Subcutaneous abdominal adipose tissue (tissue), 5 donors: ENCODE measurements around the gene CPNE4.

Experiments used
- H3K27ac ChIP-seq: one replicate; pipeline ENCODE4 v1.7.0; 2013; ENCODE audit warnings: low read depth, mild to moderate bottlenecking, inconsistent platforms, low read length, moderate library complexity
- H3K27me3 ChIP-seq, 5 donors: one replicate each; pipeline ENCODE4 v1.7.0; 2013; ENCODE audit warnings: low read length in 5 of 5, inconsistent platforms in 1 of 5; ENCODE audit not compliant: control insufficient read depth in 5 of 5, insufficient read depth in 4 of 5
- H3K36me3 ChIP-seq, 5 donors: one replicate each; pipeline ENCODE4 v1.7.0; 2013; ENCODE audit warnings: low read length in 5 of 5; ENCODE audit not compliant: control insufficient read depth in 5 of 5, insufficient read depth in 5 of 5
- H3K4me1 ChIP-seq, 5 donors: one replicate each; pipeline ENCODE4 v1.7.0; 2013; ENCODE audit warnings: low read length in 5 of 5, mild to moderate bottlenecking in 3 of 5, moderate library complexity in 1 of 5; ENCODE audit not compliant: control insufficient read depth in 5 of 5, insufficient read depth in 5 of 5
- H3K4me3 ChIP-seq, 5 donors: one replicate each; pipeline ENCODE4 v1.7.0; 2013; ENCODE audit warnings: low read length in 5 of 5, low read depth in 1 of 5
- H3K9ac ChIP-seq, 5 donors: one replicate each; pipeline ENCODE4 v1.7.0; 2013; ENCODE audit warnings: low read length in 5 of 5, mild to moderate bottlenecking in 4 of 5, moderate library complexity in 3 of 5
- H3K9me3 ChIP-seq, 5 donors: one replicate each; pipeline ENCODE4 v1.7.0; 2013; ENCODE audit warnings: low read length in 5 of 5; ENCODE audit not compliant: control insufficient read depth in 5 of 5
- donor health status: healthy.
- donor health status: healthy.
- donor health status: healthy.
- donor health status: healthy.
- donor health status: healthy.

The CPNE4 gene

DNA sequence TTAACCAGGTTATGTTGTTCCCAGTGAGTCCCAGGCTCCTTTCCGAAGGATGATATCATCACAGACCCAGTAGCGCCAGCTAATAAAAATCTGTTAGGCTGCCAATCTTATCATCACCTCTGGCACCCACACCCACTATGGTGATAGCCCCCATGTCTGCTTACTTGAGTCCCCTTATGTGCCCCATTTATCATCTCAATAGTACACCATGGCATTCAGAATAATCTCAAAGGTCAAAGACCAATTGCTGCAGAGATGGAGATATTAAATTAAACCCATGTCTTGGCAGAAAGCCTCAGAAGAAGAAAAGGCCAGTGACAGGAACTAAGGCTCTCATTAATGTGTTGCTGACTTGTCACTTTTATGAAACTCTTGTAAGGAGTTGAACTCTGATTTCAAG lies 32.8 kb downstream of the CPNE4 start:
- H3K36me3 ChIP-seq = no peaks in the 10 kb centered on the region

DNA sequence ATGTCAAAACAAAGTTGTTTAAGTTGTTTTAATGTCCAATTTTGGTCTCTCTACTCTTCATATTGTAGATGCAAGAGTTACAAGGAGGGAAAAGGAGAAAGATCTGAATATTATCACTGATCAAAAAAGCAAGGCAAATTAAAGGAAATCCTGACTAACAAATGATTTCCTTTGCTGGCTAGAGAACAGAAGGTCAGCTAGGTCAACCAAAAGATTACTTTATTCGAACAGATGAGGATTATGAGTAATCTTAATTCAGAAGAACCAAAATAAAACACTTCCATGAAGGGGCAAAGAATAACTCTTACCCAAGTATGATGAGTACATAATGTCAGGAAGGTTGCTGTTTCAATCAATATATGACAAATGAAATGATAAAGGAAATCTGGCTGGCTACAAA lies 33.8 kb downstream of the CPNE4 start:
- Histone ChIP-seq H3K27me3 (no peaks in the 10 kb centered on the region), H3K4me1 (peaks cover 0 to 7% (median 0%) of the 10 kb centered on the region in 5 donors), H3K4me3 (peak overlapping the region in 1 of 5 donors; percentile 4), H3K27ac (no peak overlapping the region), H3K36me3 (no peaks in the 10 kb centered on the region), H3K9me3 (no peaks in the 10 kb centered on the region), H3K9ac (no peak overlapping the region)

More for the DNA sequence above, 32.8 kb downstream of the CPNE4 start:
- Histone ChIP-seq H3K9me3 (no peaks in the 10 kb centered on the region), H3K27ac (no peak overlapping the region), H3K4me3 (no peak overlapping the region), H3K4me1 (peaks cover 0 to 7% (median 0%) of the 10 kb centered on the region in 5 donors), H3K9ac (no peak overlapping the region), H3K27me3 (no peaks in the 10 kb centered on the region)

DNA sequence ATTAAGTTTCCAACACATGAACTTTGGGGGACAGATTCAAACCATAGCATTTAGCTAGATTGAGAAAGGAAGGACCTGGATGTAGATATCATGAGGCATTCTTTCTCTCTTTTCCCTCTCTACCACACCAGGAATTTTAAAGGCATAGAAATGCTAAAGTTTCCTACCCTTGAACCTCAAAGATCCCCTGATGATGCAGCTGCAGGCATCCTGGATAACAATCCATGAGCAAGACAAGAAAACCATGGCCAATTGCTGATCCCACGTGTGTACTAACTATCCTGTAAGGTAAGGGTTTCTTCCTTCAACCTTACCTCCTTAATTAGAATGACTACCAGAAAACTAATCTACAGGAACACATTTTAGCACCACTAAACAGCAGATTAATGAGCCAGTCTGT lies 36.8 kb downstream of the CPNE4 start:
- peaks cover 0 to 4% (median 0%) of the 10 kb centered on the region in 5 donors for H3K4me1 ChIP-seq

DNA sequence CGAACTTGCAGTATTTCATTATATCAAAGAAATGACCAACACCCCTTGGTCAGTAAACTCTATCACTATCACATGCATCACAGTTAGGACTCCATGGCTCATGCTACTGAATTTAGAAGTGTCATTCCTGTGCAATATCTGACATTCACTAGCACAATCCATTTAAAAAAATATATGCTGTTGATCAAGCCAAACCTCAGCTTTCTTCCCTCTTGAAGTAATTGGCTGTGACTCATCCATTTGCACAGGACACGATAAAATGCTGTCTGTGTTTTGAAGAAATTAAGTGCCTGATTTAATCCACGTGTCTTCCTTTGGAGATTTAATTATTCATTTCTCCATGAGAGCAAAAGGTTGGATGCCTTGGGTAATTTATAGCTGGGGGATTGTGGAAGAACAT lies 38.9 kb downstream of the CPNE4 start:
- Histone ChIP-seq H3K9me3 (peaks cover 0 to 9% (median 2%) of the 10 kb centered on the region in 5 donors), H3K36me3 (no peaks in the 10 kb centered on the region), H3K27me3 (no peaks in the 10 kb centered on the region), H3K4me3 (no peak overlapping the region), H3K27ac (no peak overlapping the region), H3K4me1 (peaks cover 0 to 2% (median 0%) of the 10 kb centered on the region in 5 donors), H3K9ac (no peak overlapping the region)

More for the DNA sequence above, 36.8 kb downstream of the CPNE4 start:
- Histone ChIP-seq H3K9ac (no peak overlapping the region), H3K9me3 (no peaks in the 10 kb centered on the region), H3K27ac (no peak overlapping the region), H3K27me3 (no peaks in the 10 kb centered on the region), H3K36me3 (no peaks in the 10 kb centered on the region), H3K4me3 (no peak overlapping the region)

DNA sequence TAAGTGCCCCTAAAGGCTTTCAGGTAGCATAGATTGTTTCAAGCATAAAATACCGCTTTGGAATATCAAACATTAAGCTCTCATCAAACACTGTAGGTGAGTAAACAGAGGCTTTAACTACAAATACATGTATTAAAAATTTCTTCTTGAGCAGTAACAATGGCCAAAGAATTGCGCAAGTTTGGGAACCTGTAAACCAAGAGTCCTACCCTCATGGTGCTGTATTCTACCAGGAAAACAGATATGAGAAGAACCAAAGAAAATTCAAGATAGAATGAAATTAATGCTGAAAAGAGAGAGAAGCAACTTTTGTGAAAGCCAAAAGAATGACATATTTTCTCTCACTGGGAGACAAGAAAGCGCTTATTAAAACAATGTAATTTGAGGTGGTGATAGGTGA lies 45.5 kb downstream of the CPNE4 start:
- H3K9me3 ChIP-seq = peaks cover 0 to 10% (median 6%) of the 10 kb centered on the region in 5 donors
- no peaks in the 10 kb centered on the region for H3K27me3 ChIP-seq
- no peak overlapping the region for H3K4me3 ChIP-seq
- no peaks in the 10 kb centered on the region for H3K4me1 ChIP-seq
- no peak overlapping the region for H3K9ac ChIP-seq
- no peak overlapping the region for H3K27ac ChIP-seq
- no peaks in the 10 kb centered on the region for H3K36me3 ChIP-seq

DNA sequence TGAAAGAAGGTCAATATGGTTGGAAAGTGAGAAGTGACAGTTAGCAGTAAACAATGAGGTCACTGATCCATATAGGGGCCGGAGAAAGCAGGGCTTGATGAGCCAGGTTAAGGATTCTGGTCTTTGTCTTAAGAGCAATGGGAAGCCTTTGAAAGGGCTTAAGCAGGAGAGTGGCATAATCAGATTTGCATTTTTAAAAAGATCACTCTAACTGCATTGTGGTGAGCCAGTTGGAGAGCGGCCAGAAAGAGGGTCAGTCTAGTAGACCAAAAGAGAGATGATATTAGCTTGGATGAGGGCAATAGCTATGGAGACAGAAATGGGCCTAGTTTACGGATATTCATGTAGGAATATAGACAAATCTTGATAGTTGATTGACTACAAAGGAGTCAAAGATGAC lies 46.6 kb downstream of the CPNE4 start:
- no peak overlapping the region for H3K4me3 ChIP-seq
- H3K9ac ChIP-seq = no peak overlapping the region
- no peaks in the 10 kb centered on the region for H3K36me3 ChIP-seq
- no peak overlapping the region for H3K27ac ChIP-seq
- no peaks in the 10 kb centered on the region for H3K27me3 ChIP-seq
- no peaks in the 10 kb centered on the region for H3K4me1 ChIP-seq
- H3K9me3 ChIP-seq = peaks cover 0 to 10% (median 6%) of the 10 kb centered on the region in 5 donors

DNA sequence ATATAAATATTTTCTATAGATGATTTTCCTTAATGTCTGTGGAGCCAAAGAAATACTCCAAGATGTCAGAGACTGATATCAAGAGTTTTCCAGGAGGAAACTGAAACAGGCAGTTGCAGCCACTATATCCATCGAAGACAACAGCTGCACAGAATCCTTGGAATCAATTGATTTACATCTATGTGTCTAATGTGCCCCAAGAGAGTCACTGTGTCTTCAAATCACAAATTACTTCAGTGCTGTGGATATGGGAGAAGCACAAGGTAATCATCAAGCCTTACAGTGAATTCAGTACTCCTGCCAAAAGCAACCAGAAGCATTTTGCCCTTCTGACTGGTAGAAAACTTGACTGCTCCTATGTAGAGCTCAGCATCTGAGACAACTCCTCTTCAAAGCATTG lies 51.1 kb downstream of the CPNE4 start:
- Histone ChIP-seq H3K9me3 (peaks cover 0 to 4% (median 2%) of the 10 kb centered on the region in 5 donors), H3K27me3 (no peaks in the 10 kb centered on the region), H3K27ac (no peak overlapping the region), H3K36me3 (no peaks in the 10 kb centered on the region), H3K4me1 (no peaks in the 10 kb centered on the region), H3K9ac (no peak overlapping the region), H3K4me3 (no peak overlapping the region)

DNA sequence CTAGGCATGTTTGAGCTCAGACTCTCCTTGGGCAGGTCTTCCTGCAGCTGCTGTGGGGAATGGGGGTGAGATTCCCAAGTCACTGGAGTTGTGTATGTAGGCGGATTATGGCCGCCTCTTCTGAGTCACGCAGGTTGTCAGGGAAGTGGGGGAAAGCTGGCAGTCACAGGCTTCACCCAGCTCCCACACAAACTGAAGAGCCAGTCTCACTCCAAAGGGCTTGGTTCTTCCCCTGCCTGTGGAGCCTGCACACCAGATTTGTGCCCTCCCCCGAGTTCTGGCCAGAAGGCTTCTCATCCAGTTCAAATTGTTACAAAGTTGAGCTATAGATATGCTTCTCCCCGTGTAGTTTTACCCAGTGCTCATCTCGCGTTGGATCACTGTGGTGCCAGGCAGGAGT lies 53.5 kb downstream of the CPNE4 start:
- H3K27ac ChIP-seq = no peak overlapping the region
- H3K4me3 ChIP-seq = no peak overlapping the region
- no peak overlapping the region for H3K9ac ChIP-seq
- no peaks in the 10 kb centered on the region for H3K4me1 ChIP-seq
- H3K9me3 ChIP-seq = peaks cover 0 to 4% (median 2%) of the 10 kb centered on the region in 5 donors
- H3K36me3 ChIP-seq = no peaks in the 10 kb centered on the region
- no peaks in the 10 kb centered on the region for H3K27me3 ChIP-seq

DNA sequence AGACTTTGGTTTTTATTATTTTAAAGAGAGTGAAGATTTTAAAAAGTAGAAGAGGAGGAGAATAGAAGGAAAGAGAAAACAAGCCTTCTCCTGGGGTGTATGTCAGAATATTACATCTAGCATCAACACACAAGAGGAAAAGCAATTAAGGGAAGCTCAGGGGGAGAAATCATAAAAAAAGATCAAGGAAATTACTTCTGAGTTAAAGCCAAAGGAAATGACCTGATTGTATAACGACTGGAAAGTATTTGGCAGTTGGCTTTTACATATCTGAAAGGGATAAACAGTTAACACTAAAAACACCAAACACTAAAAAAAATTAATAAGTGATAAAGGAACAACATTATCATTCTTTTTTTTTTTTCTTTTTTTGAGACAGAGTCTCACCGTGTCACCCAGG lies 58.4 kb downstream of the CPNE4 start:
- Histone ChIP-seq H3K27ac (no peak overlapping the region), H3K36me3 (no peaks in the 10 kb centered on the region), H3K27me3 (no peaks in the 10 kb centered on the region), H3K9ac (no peak overlapping the region), H3K4me3 (no peak overlapping the region), H3K9me3 (peaks cover 0 to 4% (median 2%) of the 10 kb centered on the region in 5 donors), H3K4me1 (peaks cover 0 to 28% (median 0%) of the 10 kb centered on the region in 5 donors)

DNA sequence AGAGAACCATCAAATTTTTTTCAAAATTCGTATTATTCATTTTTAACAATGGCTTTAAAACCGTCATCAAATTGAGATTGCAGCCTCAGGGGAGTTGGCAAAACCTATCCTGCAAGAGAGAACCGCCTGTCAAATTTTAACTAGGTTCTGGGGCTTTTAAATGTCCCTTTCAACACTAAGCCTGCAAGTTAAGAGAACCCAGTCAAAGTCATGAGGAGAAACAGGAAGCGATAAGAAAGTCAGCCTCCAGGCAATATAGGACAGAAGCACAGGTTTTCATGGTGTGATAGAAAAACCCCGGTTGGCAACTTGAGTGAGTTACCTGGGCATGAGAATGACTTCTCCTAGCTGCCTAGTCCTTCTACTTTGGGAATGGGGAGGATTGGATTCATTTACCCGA lies 59.8 kb downstream of the CPNE4 start:
- Histone ChIP-seq H3K27ac (no peak overlapping the region), H3K36me3 (no peaks in the 10 kb centered on the region), H3K9me3 (peaks cover 0 to 4% (median 2%) of the 10 kb centered on the region in 5 donors), H3K4me3 (no peak overlapping the region), H3K27me3 (no peaks in the 10 kb centered on the region), H3K4me1 (peaks cover 0 to 28% (median 0%) of the 10 kb centered on the region in 5 donors), H3K9ac (no peak overlapping the region)

DNA sequence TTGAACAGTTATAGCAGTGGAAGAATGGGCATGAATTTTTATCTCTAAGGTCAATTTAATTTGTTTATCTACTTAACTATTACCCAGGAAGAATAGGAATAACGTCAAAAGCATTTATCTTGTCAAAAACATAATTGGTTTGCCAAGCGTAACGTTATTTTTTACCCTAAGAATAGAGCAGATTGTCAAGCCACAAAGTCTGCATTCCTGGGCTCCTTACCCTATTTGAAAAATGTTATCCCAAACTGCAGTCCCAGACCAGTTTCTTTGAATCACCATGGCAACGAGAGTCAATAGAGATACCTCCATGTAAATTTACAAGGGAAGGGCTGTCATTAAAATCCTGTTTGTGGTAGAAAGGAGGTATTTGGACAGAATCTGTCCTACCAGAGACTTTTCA lies 61.1 kb downstream of the CPNE4 start:
- no peak overlapping the region for H3K9ac ChIP-seq
- H3K27ac ChIP-seq = no peak overlapping the region

More for the DNA sequence above, 61.1 kb downstream of the CPNE4 start:
- Histone ChIP-seq H3K9me3 (no peaks in the 10 kb centered on the region), H3K4me1 (peaks cover 0 to 28% (median 0%) of the 10 kb centered on the region in 5 donors), H3K36me3 (no peaks in the 10 kb centered on the region), H3K27me3 (no peaks in the 10 kb centered on the region), H3K4me3 (no peak overlapping the region)
